Eye (tissue), 1 donor: ENCODE measurements around the gene HIPK2.
"Not testable (repeated sequence)": the region's sequence is repeated elsewhere in the genome, so short reads cannot be mapped to it uniquely, and the experiment has no call there.

ENCODE experiments used
- DNase-seq: peaks from one replicate; pipeline ENCODE4 v3.0.0-alpha.2; 2015

The HIPK2 gene

DNA sequence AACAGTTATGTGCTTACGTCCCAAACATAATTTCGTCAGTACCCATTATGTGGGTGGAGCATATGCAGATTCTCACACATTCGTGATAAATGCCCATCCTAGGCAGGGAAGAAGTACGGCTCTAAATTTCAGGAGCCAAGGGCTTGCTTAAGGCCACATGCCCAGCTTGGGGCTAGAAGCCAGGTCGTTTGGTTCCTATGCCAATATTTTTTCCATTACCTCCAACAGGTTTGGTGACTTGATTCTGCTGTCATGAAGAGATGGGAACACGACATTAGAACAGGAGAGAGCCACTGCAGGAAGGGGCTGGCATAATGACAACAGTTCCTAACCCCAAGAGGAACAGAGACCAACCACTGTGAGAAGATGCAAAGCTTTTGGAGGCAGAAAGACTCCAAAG lies 85.1 kb downstream of the HIPK2 start:
- DNase-seq: no peak

DNA sequence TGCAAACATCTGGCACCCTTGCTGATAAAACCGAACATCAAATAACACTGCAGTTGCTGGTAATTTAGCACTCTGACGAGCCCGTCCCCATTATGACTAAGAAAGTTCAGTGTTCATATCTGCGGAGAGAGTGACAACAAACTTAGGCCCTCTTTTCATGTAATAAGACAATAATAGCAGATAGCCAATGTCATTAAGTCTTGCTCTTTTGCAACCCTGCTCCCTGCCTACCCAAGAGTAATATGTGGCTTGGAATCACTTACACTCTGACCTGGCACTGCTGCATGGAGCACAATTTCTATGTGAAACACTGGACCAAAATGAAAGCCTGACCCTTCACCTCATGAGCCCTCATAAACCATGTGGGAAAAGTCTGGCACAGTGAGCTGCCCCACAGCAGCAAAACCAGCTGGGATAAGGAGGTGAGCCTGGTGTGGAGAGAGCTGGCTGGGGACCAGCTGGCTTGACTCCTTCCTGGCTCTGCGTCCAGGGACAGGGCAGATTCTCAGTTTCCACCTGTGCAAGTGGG lies 86.5 kb downstream of the HIPK2 start:
- DNase-seq: no peak

DNA sequence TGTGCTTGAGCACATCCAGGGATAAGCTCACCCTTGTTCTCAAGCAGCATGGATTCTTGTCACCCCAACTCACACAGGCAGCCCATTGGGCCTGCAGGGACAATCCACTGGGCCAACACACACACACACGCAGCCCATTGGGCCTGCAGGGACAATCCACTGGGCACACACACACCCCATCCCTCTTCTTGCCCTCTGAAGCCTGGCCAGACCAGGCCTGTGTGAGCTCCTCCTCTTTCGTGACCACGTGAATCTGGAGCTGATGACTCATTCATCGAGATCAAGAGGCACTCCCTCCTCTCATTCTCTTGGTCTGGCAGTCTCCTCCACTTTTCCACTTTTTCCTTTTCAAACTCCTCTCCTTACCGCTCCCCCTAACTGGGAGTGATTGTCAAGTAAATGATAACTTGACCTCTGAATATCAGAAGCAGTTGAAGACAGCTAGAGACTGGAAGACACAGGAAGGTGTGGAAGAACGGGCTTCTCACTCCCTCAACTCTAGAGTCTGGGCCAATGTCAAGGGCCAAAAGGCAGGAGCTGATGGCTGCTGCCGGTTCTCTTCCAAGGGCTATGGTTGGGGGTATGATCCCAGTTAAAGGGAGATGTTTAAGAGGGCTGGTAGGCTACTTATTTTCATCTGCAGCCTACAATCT lies 89.7 kb downstream of the HIPK2 start:
- DNase-seq: no peak

DNA sequence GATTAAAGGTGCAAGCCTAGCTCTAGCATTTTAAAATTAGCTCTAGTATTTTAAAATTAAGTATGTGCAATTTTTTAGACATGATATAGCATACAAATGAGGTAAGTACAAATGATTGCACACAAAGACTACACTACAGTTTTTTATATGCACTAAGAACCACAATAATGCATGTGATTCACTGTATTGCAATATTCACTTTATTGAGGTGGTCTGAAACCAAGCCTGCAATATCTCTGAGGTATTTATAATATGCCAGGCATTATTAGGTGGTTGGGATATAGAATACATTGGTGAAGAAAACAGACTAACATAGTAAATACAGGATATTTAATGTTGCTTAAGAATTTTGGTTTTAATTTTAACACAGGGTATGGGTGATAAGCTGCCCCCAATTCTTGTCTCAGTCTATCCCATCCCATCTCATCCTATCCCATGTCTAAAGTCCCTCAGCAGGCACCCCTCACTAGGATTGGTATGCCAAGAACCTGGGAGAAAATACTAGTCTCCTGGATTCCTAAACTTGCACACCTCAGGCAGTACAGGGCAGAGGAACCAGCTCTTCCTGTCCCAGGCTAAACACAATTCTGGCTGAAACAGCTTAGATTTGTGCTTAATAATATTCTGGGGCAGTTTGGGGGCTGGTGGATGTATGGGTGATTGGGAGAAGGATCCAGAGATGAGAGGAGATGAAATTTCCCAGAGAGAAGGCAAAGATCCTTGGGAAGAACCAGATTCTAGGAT lies 90.4 kb downstream of the HIPK2 start:
- DNase-seq: no peak

DNA sequence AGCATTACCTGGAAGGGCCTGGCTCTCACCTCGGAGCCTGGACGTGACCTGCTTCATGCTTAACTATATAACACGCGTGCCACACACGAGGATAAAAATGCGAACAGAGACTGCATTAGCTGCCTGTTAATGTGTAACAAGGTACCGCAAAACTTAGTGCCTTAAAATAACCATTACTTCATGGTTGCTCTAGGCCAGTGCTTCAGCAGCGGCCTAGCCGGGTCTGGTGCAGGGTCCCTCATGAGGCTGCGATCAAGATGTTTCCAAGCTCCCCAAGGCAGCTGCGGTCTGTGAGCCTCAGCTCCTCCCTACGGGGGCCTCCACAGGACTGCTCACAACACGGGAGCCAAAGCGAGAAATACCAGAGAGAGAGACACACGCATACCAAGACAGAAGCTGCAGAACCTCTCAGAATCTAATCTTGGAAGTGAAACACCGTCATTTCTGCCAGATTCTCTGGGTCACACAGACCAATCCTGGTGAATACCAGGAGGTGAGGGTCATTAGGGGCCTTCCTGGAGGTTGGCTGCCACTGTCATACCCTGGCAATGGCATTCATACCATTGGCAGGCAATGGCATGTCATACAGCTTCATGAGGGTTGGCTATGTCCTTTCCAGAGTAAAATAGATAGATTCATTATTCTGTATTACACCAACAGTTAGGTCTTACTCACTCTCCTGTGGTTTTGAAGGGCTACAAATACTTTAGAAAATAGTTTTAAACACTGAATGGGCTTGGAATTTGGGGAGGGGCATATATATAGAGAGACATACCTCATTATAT lies 94.5 kb downstream of the HIPK2 start:
- DNase-seq: no peak

DNA sequence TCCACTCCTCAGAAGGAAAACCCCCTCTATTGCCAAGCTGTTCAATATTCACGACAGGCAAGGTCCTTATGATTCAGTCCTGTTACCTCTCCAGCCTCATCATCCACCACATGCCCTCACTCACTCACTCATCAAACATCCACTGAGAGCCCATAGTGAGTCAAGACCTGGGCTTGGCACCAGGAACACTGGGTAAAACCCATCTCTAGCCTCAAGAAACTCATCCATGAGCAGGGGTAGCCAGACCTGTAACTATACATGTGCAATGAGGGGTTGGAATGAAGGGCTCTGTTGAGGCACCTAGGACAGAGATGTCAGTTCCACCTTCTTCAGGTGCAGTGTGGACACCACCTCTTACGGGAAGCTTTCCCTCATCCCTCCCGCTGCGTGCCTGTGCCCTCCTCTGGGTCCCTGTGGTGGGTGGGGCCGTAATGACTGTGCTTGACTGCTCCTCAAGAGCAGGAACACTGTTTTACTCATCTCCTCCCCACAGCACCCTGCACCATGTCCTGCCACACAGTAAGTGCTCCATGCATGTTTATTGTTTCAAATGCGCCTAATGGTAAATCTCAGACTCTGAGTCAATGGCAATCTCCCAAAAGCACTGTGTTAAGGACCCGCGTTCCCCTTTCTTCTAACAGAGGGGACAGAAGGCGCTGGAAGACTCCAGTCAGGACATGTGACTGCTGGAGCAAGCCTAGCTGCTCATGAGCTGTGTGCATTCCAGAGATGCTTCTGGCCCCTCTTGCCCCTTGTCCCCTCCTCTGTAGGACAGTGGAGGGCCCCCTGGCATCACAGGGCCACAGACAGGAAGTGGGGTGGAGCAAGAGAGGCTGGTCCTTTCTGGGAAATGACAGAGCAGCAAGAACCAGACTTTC lies 95.4 kb downstream of the HIPK2 start:
- DNase-seq: peak; percentile 55

DNA sequence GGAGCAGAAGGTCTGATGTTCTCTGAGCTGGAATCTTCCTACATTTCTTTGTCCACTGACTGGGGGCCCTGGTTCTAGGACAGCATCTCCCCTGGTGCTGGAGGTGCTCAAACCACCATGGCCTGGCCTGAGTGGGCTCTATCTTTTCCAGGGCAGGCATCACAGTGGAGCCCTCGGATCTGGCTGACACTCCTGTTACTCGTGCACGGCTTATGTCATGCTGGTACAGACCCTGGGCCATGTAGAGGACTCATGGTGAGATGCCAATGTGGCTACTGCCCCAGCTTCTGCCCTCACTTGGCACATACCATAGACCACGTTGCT lies 96.0 kb downstream of the HIPK2 start:
- no peak for DNase-seq

DNA sequence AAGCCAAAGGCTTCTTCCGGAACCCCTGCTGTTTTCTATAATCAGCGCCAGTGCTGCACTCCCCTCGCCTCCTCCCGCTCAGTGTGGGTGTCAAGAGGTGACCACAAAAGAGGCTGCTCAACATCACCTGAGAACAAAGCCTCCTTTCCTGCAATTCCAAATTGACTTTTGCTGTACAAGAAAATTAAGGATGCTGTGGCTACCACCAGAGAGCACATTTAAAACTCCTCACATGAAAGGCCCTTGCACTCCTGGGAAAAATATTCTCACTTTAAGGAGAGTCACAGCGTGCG lies 96.4 kb downstream of the HIPK2 start:
- DNase-seq: no peak

DNA sequence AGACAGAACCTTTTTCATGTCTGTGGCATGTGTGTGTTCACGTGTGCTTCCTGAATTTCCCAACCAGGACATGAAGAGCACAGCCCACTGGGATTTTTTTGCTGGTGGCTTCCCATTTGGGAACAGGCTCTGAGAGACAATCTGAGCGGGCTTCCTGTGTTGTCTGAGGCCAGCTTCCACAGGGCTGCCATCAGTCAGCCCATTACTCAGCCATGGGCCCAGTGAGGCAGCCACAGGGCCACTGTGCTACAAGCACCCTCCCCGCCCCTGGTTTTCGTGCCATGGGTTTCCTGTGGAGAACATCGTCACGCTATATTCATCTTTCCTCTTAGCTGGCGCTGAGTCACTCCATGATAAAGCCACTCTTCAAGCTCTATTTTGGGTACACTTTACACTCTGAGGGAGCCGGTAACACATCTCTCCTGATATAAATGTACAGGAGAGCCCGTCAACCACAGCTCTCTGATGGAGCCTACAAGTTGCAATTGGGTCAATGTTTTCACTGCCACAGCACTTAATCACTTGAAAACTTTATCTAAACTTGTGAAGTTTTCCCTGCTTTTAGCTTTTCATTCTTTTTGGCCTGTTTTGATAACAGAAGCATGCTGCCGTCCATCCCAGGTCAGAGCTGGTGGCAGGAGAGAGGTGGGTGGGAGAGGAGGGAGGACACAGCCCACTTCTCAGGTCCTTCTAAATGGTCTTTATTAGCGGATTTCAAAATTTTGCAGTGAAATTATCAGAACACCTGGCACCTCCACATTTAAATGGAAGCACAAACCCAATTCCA lies 96.9 kb downstream of the HIPK2 start:
- DNase-seq: no peak

DNA sequence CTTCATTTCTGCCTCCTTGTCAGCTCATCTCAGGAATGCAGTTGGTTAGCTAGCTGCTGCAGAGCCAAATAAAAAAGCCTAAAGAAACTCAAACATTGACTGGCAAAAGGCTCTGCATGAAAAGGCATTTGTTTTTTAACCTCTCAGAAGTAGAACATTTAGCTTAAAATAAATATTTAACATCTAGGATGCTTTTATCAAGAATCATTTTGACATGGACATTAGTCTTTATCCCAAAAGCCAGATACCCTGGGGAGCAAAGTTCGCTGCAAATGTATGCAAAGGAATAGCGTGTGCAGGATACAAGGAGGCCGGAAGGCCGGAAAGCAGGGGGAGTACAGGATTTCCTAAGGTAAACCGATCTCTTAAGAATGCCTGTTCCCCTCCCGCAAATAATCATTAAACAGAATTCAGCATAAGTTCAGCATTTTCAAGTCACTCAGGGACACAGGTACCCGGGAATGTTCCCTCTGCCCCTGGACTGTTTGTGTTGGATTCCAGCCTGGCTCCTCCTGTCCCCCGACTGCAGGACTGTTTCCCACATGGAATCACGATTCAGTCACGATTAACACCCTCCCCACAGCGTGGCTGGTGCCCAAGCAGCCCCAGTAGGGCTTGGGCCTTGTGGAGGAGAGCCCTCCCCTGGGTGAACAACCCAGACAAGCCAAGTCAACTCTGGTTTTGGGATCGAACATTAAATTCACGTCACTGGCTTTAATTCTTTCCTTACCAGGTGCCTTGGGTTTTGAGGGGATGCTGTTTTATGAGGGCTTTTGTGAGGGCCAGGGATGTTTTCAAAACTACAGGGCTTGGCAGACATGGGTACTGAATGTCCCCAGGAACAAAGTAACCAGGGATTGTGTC lies 97.8 kb downstream of the HIPK2 start:
- no peak for DNase-seq

DNA sequence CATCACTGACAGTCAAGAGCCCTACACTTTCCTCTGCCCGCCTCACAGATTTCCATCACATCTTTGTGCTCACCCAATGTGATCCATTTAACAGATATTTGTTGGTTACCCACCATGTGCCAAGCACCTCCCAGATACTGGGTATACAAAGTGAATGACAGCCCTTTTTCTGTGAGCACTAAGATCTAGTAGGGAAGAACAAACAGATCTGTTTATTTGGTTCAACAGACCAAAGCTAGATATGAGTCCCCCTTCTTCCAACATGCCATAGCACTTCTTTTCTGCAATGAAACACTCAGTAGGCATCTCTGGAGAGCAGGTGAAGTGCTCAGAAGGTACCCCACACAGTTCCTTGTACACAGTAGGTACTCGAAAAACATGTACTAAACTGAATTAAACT lies 101.4 kb downstream of the HIPK2 start:
- no peak for DNase-seq

DNA sequence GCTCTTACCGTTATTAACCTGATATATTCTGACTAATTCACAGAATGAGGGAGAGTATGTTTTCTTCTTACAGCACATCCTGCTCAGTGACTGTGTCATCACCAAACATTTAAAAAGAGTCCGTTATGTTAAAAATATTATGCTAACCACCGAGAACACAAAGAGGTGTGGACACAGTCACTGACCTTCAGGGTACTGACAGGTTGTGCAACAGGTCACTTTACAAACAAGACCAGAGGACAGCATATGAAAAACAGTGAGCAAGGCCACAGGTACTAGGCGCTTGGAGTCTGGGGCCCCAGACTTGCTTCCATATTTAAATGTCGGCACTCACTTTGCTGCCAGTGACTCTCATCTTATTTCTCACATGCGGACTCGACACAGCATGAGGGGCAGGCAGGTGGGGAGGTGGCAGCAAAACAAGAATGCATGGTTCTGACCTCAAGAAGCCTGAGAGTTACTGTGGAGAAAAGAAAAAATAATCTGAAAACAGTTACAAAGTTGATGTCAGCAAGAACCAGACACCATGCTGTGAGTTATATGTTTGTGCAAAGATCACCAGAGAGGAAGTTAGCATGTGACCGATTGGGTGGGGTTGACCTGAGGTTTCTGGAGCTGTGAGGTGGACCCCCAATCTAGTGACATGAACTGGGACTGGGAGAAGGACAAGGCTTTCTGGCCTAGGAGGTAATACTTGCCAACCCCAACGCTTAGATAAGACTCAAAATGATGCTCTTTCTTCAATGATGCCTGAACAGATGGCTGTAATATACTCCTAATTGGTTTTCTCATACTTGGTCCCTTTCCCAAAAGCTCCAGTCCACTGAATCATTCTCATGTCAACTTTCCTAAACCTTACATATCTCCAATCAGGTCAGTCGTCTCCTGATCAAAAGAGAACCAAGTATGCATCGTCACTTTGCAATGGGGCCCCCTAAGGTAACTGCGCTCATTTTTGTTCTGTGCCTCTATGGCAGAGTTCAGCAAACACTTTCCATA lies 102.4 kb downstream of the HIPK2 start:
- no peak for DNase-seq

DNA sequence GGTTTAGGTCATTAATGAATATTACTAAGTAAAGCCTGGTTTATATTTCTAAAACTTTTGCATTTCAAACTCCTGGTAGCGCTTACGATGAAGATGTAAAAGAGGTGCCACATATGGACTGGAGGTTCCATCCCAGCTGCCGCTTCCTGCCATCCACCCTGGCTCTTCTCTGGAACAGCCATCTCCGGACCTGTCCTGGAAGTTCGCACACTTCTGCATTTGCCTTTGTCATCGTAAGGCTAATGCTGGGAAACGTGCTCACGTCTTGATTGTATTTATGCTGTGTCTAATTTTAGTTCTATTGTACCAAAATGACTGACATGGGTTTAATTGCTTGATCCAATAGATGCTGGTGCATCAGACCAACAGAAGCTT lies 103.1 kb downstream of the HIPK2 start:
- DNase-seq: no peak

DNA sequence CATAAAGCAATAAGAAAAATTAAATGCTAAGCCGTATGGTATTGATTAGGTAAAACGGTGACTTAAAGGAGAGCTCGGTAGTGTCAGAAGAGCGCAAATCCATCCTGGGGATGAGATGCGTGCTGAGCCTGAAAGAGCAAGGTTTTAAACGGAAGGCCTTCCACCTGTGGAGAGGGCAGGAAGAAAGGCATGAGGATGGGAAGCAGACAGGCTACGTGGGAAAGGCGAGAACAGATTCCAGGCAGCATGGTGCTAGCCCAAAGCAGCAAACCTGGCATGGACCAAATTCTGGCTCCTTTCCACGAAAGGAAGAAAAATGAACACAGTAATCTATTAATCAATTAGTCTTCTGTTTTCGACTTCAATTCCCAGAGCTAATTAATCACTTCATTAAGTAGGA lies 103.5 kb downstream of the HIPK2 start:
- DNase-seq: no peak

DNA sequence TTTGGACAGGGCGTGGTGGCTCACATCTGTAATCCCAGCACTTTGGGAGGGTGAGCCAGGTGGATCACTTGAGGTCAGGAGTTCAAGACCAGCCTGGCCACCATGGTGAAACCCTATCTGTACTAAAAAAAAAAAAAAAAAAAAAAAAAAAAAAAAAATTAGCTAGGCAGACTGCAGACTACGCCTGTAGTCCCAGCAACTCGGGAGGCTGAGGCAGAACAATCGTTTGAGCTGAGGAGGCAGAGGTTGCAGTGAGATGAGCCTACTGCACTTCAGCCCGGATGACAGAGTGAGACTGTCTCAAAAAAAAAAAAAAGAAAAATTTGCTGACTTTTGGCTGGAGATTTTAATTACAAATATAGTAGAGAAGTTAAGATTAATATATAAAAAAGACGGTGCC lies 104.0 kb downstream of the HIPK2 start:
- no peak for DNase-seq

DNA sequence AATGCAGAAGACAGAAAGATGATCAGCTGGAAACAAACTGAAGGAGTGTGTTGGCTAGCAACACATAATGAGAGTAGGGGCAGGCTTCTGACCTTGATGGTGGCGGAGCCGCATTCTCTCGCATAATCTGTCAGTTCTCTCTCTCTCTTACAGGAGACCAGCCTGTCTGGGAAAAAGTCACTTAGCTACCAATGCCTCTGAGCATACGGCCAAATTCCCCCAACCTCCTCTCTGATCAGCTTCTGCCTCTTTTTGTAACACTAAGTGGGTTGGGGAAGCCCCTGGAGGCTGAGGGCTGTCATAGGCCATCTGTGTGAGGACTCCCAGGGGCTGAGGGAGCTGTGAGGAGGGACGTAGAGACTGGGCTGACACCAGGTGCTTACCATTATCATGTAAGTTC lies 104.6 kb downstream of the HIPK2 start:
- peak; percentile 72 for DNase-seq

DNA sequence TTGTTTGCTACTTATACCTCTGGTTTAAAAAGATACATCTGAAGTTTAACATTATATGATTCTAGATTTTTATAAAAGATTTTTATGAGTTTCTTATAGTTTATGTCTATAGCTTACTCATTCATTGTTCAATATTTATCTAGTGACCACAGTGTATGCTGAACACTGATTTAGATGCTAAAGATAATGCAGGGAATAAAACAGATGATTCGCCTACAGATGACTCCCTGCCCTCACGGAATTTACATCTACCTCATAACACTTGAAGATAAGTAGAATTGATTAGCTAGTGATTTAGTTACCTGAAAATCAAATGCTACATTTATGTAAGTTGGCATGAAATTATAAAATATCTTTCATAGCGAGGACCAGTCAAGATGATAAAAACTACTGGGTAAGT lies 105.8 kb downstream of the HIPK2 start:
- DNase-seq: no peak

DNA sequence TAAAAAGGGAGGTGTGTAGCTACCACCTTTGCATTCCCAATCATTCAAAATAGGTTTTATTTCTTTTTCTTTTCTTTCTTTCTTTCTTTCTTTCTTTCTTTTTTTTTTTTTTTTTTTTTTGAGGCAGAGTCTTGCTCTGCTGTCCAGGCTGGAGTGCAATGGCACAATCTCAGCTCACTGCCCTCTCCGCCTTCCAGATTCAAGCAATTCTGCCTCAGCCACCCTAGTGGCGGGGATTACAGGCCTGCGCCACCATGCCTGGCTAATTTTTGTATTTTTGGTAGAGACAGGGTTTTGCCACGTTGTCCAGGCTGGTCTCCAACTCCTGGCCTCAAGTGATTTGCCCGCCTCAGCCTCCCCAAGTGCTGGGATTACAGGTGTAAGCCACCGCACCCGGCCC lies 107.1 kb downstream of the HIPK2 start:
- not testable (repeated sequence) for DNase-seq

DNA sequence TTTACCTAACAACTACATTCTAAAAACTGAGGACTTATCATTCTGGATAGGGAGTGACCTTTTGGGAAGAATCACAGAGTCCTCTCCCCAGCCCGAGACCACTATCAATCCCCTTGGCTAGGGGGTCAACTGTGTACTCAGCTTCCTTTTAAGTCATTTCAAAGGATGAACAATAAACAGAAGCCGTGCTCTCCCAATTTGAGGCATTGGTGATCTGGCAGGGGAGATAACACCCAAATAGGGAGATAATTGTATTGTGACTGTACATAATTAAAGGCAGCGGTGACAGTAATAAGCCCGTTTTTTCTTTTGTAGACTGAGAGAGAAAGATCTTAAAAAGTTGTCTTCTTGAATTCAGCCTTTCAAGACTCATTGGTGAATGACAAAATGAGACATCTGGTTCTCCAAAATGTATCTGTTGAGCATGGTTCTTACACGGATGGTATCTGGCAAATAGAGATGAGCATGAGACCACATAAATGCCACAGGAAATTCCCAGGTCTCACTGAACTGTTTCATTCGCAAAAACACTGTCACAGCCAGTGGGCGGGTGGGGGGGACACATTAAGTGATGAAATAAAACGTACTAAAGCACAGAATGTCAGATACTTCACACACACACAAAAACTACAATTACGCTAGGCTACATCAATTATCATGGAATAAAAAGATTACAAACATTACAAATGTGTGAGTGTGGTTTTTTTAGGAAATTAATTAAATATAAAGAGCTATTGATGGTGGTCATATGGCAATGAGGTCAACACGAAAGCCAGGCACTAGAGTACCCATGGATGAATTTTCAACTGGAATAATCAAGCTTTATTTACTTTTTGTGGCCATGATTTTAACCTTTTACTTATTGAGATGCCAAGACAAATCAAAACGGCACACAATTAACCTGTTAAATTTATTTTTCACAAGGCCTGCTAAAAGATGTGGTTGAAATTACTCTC lies 108.4 kb downstream of the HIPK2 start:
- DNase-seq: no peak
